HEK293 (cell line): ENCODE data around the gene SMIM41.
A peak's percentile ranks its signal among the peaks of the same experiment; 100 is the strongest.

Source experiments
- FEZF1 ChIP-seq: fragments of 450-650 bp; formaldehyde crosslinking; IDR thresholded peaks from 2 replicates; pipeline ENCODE4 v1.5.1; 2016; ENCODE audit warnings: missing biosample characterization, missing genetic modification characterization
- GLIS2 ChIP-seq: fragments of 450-650 bp; formaldehyde crosslinking; IDR thresholded peaks from 2 replicates; pipeline ENCODE4 v1.5.1; 2016; ENCODE audit warnings: missing biosample characterization, missing genetic modification characterization
- KLF16 ChIP-seq: fragments of 450-650 bp; formaldehyde crosslinking; IDR thresholded peaks from 2 replicates; pipeline ENCODE4 v1.5.1; 2017; ENCODE audit warnings: missing biosample characterization, missing genetic modification characterization
- KLF7 ChIP-seq: fragments of 450-650 bp; formaldehyde crosslinking; IDR thresholded peaks from 2 replicates; pipeline ENCODE4 v1.5.1; 2016; ENCODE audit warnings: missing biosample characterization, missing genetic modification characterization, borderline replicate concordance
- RBAK ChIP-seq: fragments of 450-650 bp; formaldehyde crosslinking; IDR thresholded peaks from 2 replicates; pipeline ENCODE4 v1.5.1; 2016; ENCODE audit warnings: missing biosample characterization, missing genetic modification characterization
- TSHZ1 ChIP-seq: fragments of 450-650 bp; formaldehyde crosslinking; IDR thresholded peaks from 2 replicates; pipeline ENCODE4 v1.5.1; 2016; ENCODE audit warnings: missing biosample characterization, missing genetic modification characterization, borderline replicate concordance
- ZBTB44 ChIP-seq: fragments of 450-650 bp; IDR thresholded peaks from 2 replicates; pipeline ENCODE4 v1.5.1; 2018; ENCODE audit warnings: missing biosample characterization, mild to moderate bottlenecking, missing genetic modification characterization
- ZBTB7A ChIP-seq: fragments of 450-650 bp; formaldehyde crosslinking; IDR thresholded peaks from 2 replicates; pipeline ENCODE4 v1.5.1; 2016; ENCODE audit warnings: low read depth, missing biosample characterization, missing genetic modification characterization
- ZFP69B ChIP-seq: fragments of 450-650 bp; formaldehyde crosslinking; IDR thresholded peaks from 2 replicates; pipeline ENCODE4 v1.5.1; 2016; ENCODE audit warnings: missing biosample characterization, missing genetic modification characterization
- ZNF169 ChIP-seq: fragments of 450-650 bp; formaldehyde crosslinking; IDR thresholded peaks from 2 replicates; pipeline ENCODE4 v1.5.1; 2016; ENCODE audit warnings: missing biosample characterization, missing genetic modification characterization
- ZNF274 ChIP-seq, 2 experiments: fragments of 200-500 bp in 1 of 2; fragments of 450-650 bp in 1 of 2; sonication (Bioruptor generic) in 1 of 2; formaldehyde crosslinking in 1 of 2; IDR thresholded peaks; 2 replicates each; pipeline versions ENCODE4 v1.5.1 to v1.6.1; 2014 to 2016; ENCODE audit warnings: borderline replicate concordance in 1 of 2, inconsistent platforms in 1 of 2, low read length in 1 of 2, missing biosample characterization in 1 of 2, missing genetic modification characterization in 1 of 2
- ZNF335 ChIP-seq: fragments of 450-650 bp; formaldehyde crosslinking; conservative IDR thresholded peaks from 2 replicates; pipeline ENCODE4 v1.5.1; 2016; ENCODE audit warnings: missing biosample characterization, missing genetic modification characterization
- ZNF350 ChIP-seq: fragments of 450-650 bp; formaldehyde crosslinking; IDR thresholded peaks from 2 replicates; pipeline ENCODE4 v1.5.0; 2017; ENCODE audit warnings: missing biosample characterization, mild to moderate bottlenecking, missing genetic modification characterization
- ZNF37A ChIP-seq: fragments of 450-650 bp; IDR thresholded peaks from 2 replicates; pipeline ENCODE4 v1.5.1; 2018; ENCODE audit warnings: missing biosample characterization, missing genetic modification characterization
- ZNF426 ChIP-seq: fragments of 450-650 bp; formaldehyde crosslinking; IDR thresholded peaks from 2 replicates; pipeline ENCODE4 v1.5.1; 2017; ENCODE audit warnings: missing biosample characterization, missing genetic modification characterization, mild to moderate bottlenecking, inconsistent platforms, moderate library complexity
- ZNF449 ChIP-seq: fragments of 450-650 bp; formaldehyde crosslinking; IDR thresholded peaks from 2 replicates; pipeline ENCODE4 v1.5.1; 2017; ENCODE audit warnings: missing biosample characterization, mild to moderate bottlenecking, missing genetic modification characterization, moderate library complexity
- ZNF488 ChIP-seq: fragments of 450-650 bp; formaldehyde crosslinking; IDR thresholded peaks from 2 replicates; pipeline ENCODE4 v1.5.1; 2016; ENCODE audit warnings: missing biosample characterization, missing genetic modification characterization
- ZNF518A ChIP-seq: fragments of 450-650 bp; formaldehyde crosslinking; conservative IDR thresholded peaks from 2 replicates; pipeline ENCODE4 v1.5.1; 2016; ENCODE audit warnings: low read depth, missing biosample characterization, missing genetic modification characterization
- ZNF548 ChIP-seq: fragments of 450-650 bp; formaldehyde crosslinking; IDR thresholded peaks from 2 replicates; pipeline ENCODE4 v1.5.1; 2016; ENCODE audit warnings: missing biosample characterization, missing genetic modification characterization
- ZNF555 ChIP-seq: fragments of 450-650 bp; formaldehyde crosslinking; conservative IDR thresholded peaks from 2 replicates; pipeline ENCODE4 v1.5.1; 2017; ENCODE audit warnings: missing biosample characterization, mild to moderate bottlenecking, missing genetic modification characterization, inconsistent platforms
- ZNF664 ChIP-seq: fragments of 450-650 bp; formaldehyde crosslinking; IDR thresholded peaks from 2 replicates; pipeline ENCODE4 v1.5.1; 2016; ENCODE audit warnings: missing biosample characterization, missing genetic modification characterization
- ZNF692 ChIP-seq: fragments of 450-650 bp; formaldehyde crosslinking; IDR thresholded peaks from 2 replicates; pipeline ENCODE4 v1.5.1; 2016; ENCODE audit warnings: missing biosample characterization, missing genetic modification characterization
- ZNF701 ChIP-seq: fragments of 450-650 bp; formaldehyde crosslinking; IDR thresholded peaks from 2 replicates; pipeline ENCODE4 v1.5.1; 2016; ENCODE audit warnings: missing biosample characterization, missing genetic modification characterization
- ZNF830 ChIP-seq: fragments of 450-650 bp; IDR thresholded peaks from 2 replicates; pipeline ENCODE4 v1.5.0; 2018; ENCODE audit warnings: missing biosample characterization, missing genetic modification characterization, low read depth, mild to moderate bottlenecking, moderate library complexity
- ZNF843 ChIP-seq: fragments of 450-650 bp; formaldehyde crosslinking; IDR thresholded peaks from 2 replicates; pipeline ENCODE4 v1.5.1; 2016; ENCODE audit warnings: missing biosample characterization, missing genetic modification characterization
- ZXDB ChIP-seq: fragments of 450-650 bp; formaldehyde crosslinking; IDR thresholded peaks from 2 replicates; pipeline ENCODE4 v1.5.1; 2016; ENCODE audit warnings: missing biosample characterization, missing genetic modification characterization

SMIM41 gene

GRCh38 chr12:52037248-52037861 is 42.1 kb upstream of the SMIM41 start (continued):
- TF ChIP-seq ZNF843 (no peak), ZNF701 (tag by site-specific recombination) (no peak), ZNF169 (tag by site-specific recombination) (no peak), GLIS2 (tag by site-specific recombination) (peak; percentile 87), ZNF488 (tag by site-specific recombination) (no peak), ZNF350 (no peak), ZBTB7A (tag by site-specific recombination) (peak; percentile 8; the same call in 1 of the 2 replicates), ZNF449 (tag by site-specific recombination) (no peak), TSHZ1 (tag by site-specific recombination) (no peak), ZNF335 (peak; percentile 48), RBAK (tag by site-specific recombination) (no peak), ZNF518A (tag by site-specific recombination) (no peak), ZFP69B (tag by site-specific recombination) (peak; percentile 80), ZBTB44 (tag by site-specific recombination) (no peak), KLF16 (tag by site-specific recombination) (no peak), ZNF37A (tag by site-specific recombination) (no peak), ZNF555 (tag by site-specific recombination) (no peak), ZNF664 (tag by site-specific recombination) (no peak), FEZF1 (tag by site-specific recombination) (no peak), ZNF830 (tag by site-specific recombination) (no peak), ZXDB (tag by site-specific recombination) (no peak; the same call in 1 of the 2 replicates), ZNF548 (tag by site-specific recombination) (no peak), ZNF426 (no peak), KLF7 (tag by site-specific recombination) (0 out of 2 replicates have a peak, but pooled peaks have one; percentile 35), ZNF274 (IDR thresholded peaks at IDR 0.05; ENCODE audit: low read length) (no peak), ZNF274 (tag by site-specific recombination; IDR thresholded peaks at IDR 0.05; ENCODE audit: borderline replicate concordance) (no peak), ZNF692 (tag by site-specific recombination) (peak; percentile 88)
